ENCODE data around the gene STARD5. TPM values are rescaled to one million over a fixed set of nuclear protein-coding genes. Genes with fewer than 3 reads are reported as not detected.

Gene STARD5
- 1 to 10 TPM; 5.8 to 8.5 (median 7.3) TPM for total RNA-seq
- 3.2 TPM for total RNA-seq (2013)
- 1.7 to 15.9 (median 9.5) reads per million in 29 experiments for total RNA-seq

- H3K4me3 ChIP-seq (ENCODE audit: control insufficient read depth in 1 of 2, extremely low read depth in 1 of 2, low read length in 1 of 2): peak within 1 kb of the TSS; percentile 85 to 86
- no peaks in the 10 kb centered on the region for H3K9me3 ChIP-seq
- no peaks in the 10 kb centered on the region for H3K27me3 ChIP-seq (replicated peaks in 1 of 2; ENCODE audit: control insufficient read depth in 2 of 2, extremely low read depth in 1 of 2, insufficient read depth in 2 of 2, low read length in 1 of 2)
- peak within 1 kb of the TSS; percentile 98 to 99 (median 98) for H3K4me3 Mint-ChIP-seq
- no peaks in the 10 kb centered on the region for H3K9me3 Mint-ChIP-seq
- H3K27me3 Mint-ChIP-seq: no peaks in the 10 kb centered on the region
- ChIA-PET POLR2A (interaction anchor here (0.6 to 1.2 kb wide), 6 partner anchors 9 to 339 kb away, joined by 3 to 9 read pairs (median 4); no protein-coding TSS in a partner anchor), CTCF (interaction anchor here (0.6 to 1.4 kb wide), 7 partner anchors 11 to 728 kb away, joined by 3 to 8 read pairs (median 4); no protein-coding TSS in a partner anchor)
- peak within 1 kb of the TSS; percentile 25 for H3K27ac ChIP-seq (ENCODE audit: low read length)
- peak; percentile 98 to 99 (median 99) for ATAC-seq (replicated peaks in 1 of 4)
- H3K27ac Mint-ChIP-seq: peak within 1 kb of the TSS; percentile 78 to 95
- WGBS (ENCODE audit: insufficient coverage): under 1% methylated on average over 67 of the region's 67 CpGs
- H3K4me1 ChIP-seq (ENCODE audit: control insufficient read depth in 1 of 2, extremely low read depth in 1 of 2, insufficient read depth in 2 of 2, low read length in 2 of 2): peaks cover 5 to 19% of the 10 kb centered on the region in 2 experiments
- peak; percentile 84 to 97 (median 91) for DNase-seq
- H3K36me3 Mint-ChIP-seq: no peaks in the 10 kb centered on the region
- peaks cover 44 to 53% (median 45%) of the 10 kb centered on the region in 3 donors for H3K4me1 Mint-ChIP-seq
- peaks cover 2 to 5% of the 10 kb centered on the region in 2 donors for H3K36me3 ChIP-seq (ENCODE audit: control insufficient read depth in 2 of 2, extremely low read depth in 1 of 2, insufficient read depth in 1 of 2, low read length in 1 of 2)
Observed at GRCh38 chr15:81323944-81324881, at the start of gene STARD5. TSS of gene STARD5 (minus strand) at chr15:81324141. CDS start at chr15:81324099, 42 bp downstream.

- ChIA-PET CTCF (no interaction called here), POLR2A (no interaction called here)
- no peak overlapping the region for H3K4me3 Mint-ChIP-seq
- ATAC-seq (replicated peaks in 1 of 4): no peak
- Histone ChIP-seq H3K9me3 (no peaks in the 10 kb centered on the region), H3K4me3 (ENCODE audit: control insufficient read depth in 1 of 2, extremely low read depth in 1 of 2, low read length in 1 of 2) (no peak overlapping the region), H3K4me1 (ENCODE audit: control insufficient read depth in 1 of 2, extremely low read depth in 1 of 2, insufficient read depth in 2 of 2, low read length in 2 of 2) (no peaks in the 10 kb centered on the region), H3K27ac (ENCODE audit: low read length) (no peak overlapping the region), H3K36me3 (ENCODE audit: control insufficient read depth in 2 of 2, extremely low read depth in 1 of 2, insufficient read depth in 1 of 2, low read length in 1 of 2) (no peaks in the 10 kb centered on the region), H3K27me3 (replicated peaks in 1 of 2; ENCODE audit: control insufficient read depth in 2 of 2, extremely low read depth in 1 of 2, insufficient read depth in 2 of 2, low read length in 1 of 2) (peaks cover 0 to 2% of the 10 kb centered on the region in 2 experiments)
- no peak for DNase-seq
- peaks cover 4% of the 10 kb centered on the region for H3K36me3 Mint-ChIP-seq
- H3K4me1 Mint-ChIP-seq: no peaks in the 10 kb centered on the region
- H3K27ac Mint-ChIP-seq: no peak overlapping the region
- no CpG with 5 or more reads among the region's 5 CpGs for WGBS (ENCODE audit: insufficient coverage)
- H3K27me3 Mint-ChIP-seq: no peaks in the 10 kb centered on the region
- no peaks in the 10 kb centered on the region for H3K9me3 Mint-ChIP-seq
Observed at GRCh38 chr15:81373176-81373575, 49.2 kb upstream of the STARD5 start.

- Mint-ChIP-seq H3K4me3 (no peak overlapping the region), H3K4me1 (no peaks in the 10 kb centered on the region), H3K27me3 (no peaks in the 10 kb centered on the region), H3K27ac (no peak overlapping the region), H3K9me3 (no peaks in the 10 kb centered on the region), H3K36me3 (peaks cover 4% of the 10 kb centered on the region)
- H3K9me3 ChIP-seq: no peaks in the 10 kb centered on the region
- H3K36me3 ChIP-seq (ENCODE audit: control insufficient read depth in 2 of 2, extremely low read depth in 1 of 2, insufficient read depth in 1 of 2, low read length in 1 of 2): no peaks in the 10 kb centered on the region
- H3K27me3 ChIP-seq (replicated peaks in 1 of 2; ENCODE audit: control insufficient read depth in 2 of 2, extremely low read depth in 1 of 2, insufficient read depth in 2 of 2, low read length in 1 of 2): peaks cover 0 to 2% of the 10 kb centered on the region in 2 experiments
- no peak for ATAC-seq (replicated peaks in 1 of 4)
- H3K4me1 ChIP-seq (ENCODE audit: control insufficient read depth in 1 of 2, extremely low read depth in 1 of 2, insufficient read depth in 2 of 2, low read length in 2 of 2): no peaks in the 10 kb centered on the region
- POLR2A ChIA-PET: no interaction called here
- H3K27ac ChIP-seq (ENCODE audit: low read length): no peak overlapping the region
- DNase-seq: no peak
- WGBS (ENCODE audit: insufficient coverage): 76% methylated on average over 3 of the region's 3 CpGs
- CTCF ChIA-PET: interaction anchor here in 1 of 2 donors (0.7 kb wide), 1 partner anchor 73 kb away, joined by 4 read pairs; no protein-coding TSS in a partner anchor
- H3K4me3 ChIP-seq (ENCODE audit: control insufficient read depth in 1 of 2, extremely low read depth in 1 of 2, low read length in 1 of 2): no peak overlapping the region
Observed at GRCh38 chr15:81372575-81372974, 48.6 kb upstream of the STARD5 start.

GRCh38 chr15:81363718-81364500 lies 40.0 kb upstream of the STARD5 start:
- H3K27me3 ChIP-seq (replicated peaks in 1 of 2; ENCODE audit: control insufficient read depth in 2 of 2, extremely low read depth in 1 of 2, insufficient read depth in 2 of 2, low read length in 1 of 2): peaks cover 0 to 6% of the 10 kb centered on the region in 2 experiments
- no peaks in the 10 kb centered on the region for H3K4me1 Mint-ChIP-seq
- H3K27me3 Mint-ChIP-seq: peaks cover 0 to 4% of the 10 kb centered on the region in 2 donors
- H3K4me1 ChIP-seq (ENCODE audit: control insufficient read depth in 1 of 2, extremely low read depth in 1 of 2, insufficient read depth in 2 of 2, low read length in 2 of 2): no peaks in the 10 kb centered on the region
- WGBS (ENCODE audit: insufficient coverage): 100% methylated on average over 1 of the region's 5 CpGs
- no peaks in the 10 kb centered on the region for H3K9me3 Mint-ChIP-seq
- CTCF ChIA-PET: no interaction called here
- no peak for DNase-seq
- ATAC-seq (replicated peaks in 1 of 4): no peak
- H3K9me3 ChIP-seq: no peaks in the 10 kb centered on the region
- H3K36me3 ChIP-seq (ENCODE audit: control insufficient read depth in 2 of 2, extremely low read depth in 1 of 2, insufficient read depth in 1 of 2, low read length in 1 of 2): no peaks in the 10 kb centered on the region
- no peak overlapping the region for H3K27ac ChIP-seq (ENCODE audit: low read length)
- H3K27ac Mint-ChIP-seq: no peak overlapping the region
- POLR2A ChIA-PET: no interaction called here
- peaks cover 15% of the 10 kb centered on the region for H3K36me3 Mint-ChIP-seq
- H3K4me3 Mint-ChIP-seq: no peak overlapping the region
- no peak overlapping the region for H3K4me3 ChIP-seq (ENCODE audit: control insufficient read depth in 1 of 2, extremely low read depth in 1 of 2, low read length in 1 of 2)

- H3K27ac Mint-ChIP-seq: no peak overlapping the region
- WGBS (ENCODE audit: insufficient coverage): no CpG with 5 or more reads among the region's 3 CpGs
- H3K27me3 ChIP-seq (replicated peaks in 1 of 2; ENCODE audit: control insufficient read depth in 2 of 2, extremely low read depth in 1 of 2, insufficient read depth in 2 of 2, low read length in 1 of 2): peaks cover 0 to 6% of the 10 kb centered on the region in 2 experiments
- H3K27me3 Mint-ChIP-seq: peaks cover 0 to 4% of the 10 kb centered on the region in 2 donors
- H3K4me1 ChIP-seq (ENCODE audit: control insufficient read depth in 1 of 2, extremely low read depth in 1 of 2, insufficient read depth in 2 of 2, low read length in 2 of 2): no peaks in the 10 kb centered on the region
- H3K9me3 Mint-ChIP-seq: no peaks in the 10 kb centered on the region
- H3K4me3 ChIP-seq (ENCODE audit: control insufficient read depth in 1 of 2, extremely low read depth in 1 of 2, low read length in 1 of 2): no peak overlapping the region
- no peaks in the 10 kb centered on the region for H3K4me1 Mint-ChIP-seq
- no peak overlapping the region for H3K4me3 Mint-ChIP-seq
- ChIA-PET POLR2A (no interaction called here), CTCF (no interaction called here)
- peaks cover 15% of the 10 kb centered on the region for H3K36me3 Mint-ChIP-seq
- H3K27ac ChIP-seq (ENCODE audit: low read length): no peak overlapping the region
- ATAC-seq (replicated peaks in 1 of 4) (no peak), DNase-seq (no peak)
- no peaks in the 10 kb centered on the region for H3K36me3 ChIP-seq (ENCODE audit: control insufficient read depth in 2 of 2, extremely low read depth in 1 of 2, insufficient read depth in 1 of 2, low read length in 1 of 2)
- no peaks in the 10 kb centered on the region for H3K9me3 ChIP-seq
Observed at GRCh38 chr15:81363276-81363675, 39.3 kb upstream of the STARD5 start.

- WGBS (ENCODE audit: insufficient coverage): 80% methylated on average over 9 of the region's 11 CpGs
- no peak for ATAC-seq (replicated peaks in 1 of 4)
- Histone ChIP-seq H3K27me3 (replicated peaks in 1 of 2; ENCODE audit: control insufficient read depth in 2 of 2, extremely low read depth in 1 of 2, insufficient read depth in 2 of 2, low read length in 1 of 2) (peaks cover 0 to 10% of the 10 kb centered on the region in 2 experiments), H3K27ac (ENCODE audit: low read length) (no peak overlapping the region), H3K4me1 (ENCODE audit: control insufficient read depth in 1 of 2, extremely low read depth in 1 of 2, insufficient read depth in 2 of 2, low read length in 2 of 2) (no peaks in the 10 kb centered on the region), H3K4me3 (ENCODE audit: control insufficient read depth in 1 of 2, extremely low read depth in 1 of 2, low read length in 1 of 2) (no peak overlapping the region), H3K9me3 (no peaks in the 10 kb centered on the region), H3K36me3 (ENCODE audit: control insufficient read depth in 2 of 2, extremely low read depth in 1 of 2, insufficient read depth in 1 of 2, low read length in 1 of 2) (no peaks in the 10 kb centered on the region)
- no peak overlapping the region for H3K4me3 Mint-ChIP-seq
- no peaks in the 10 kb centered on the region for H3K4me1 Mint-ChIP-seq
- peaks cover 0 to 4% of the 10 kb centered on the region in 2 donors for H3K27me3 Mint-ChIP-seq
- no peak overlapping the region for H3K27ac Mint-ChIP-seq
- POLR2A ChIA-PET: no interaction called here
- no peaks in the 10 kb centered on the region for H3K9me3 Mint-ChIP-seq
- no peak for DNase-seq
- CTCF ChIA-PET: no interaction called here
- H3K36me3 Mint-ChIP-seq: peaks cover 15% of the 10 kb centered on the region
Observed at GRCh38 chr15:81362790-81363189, 38.8 kb upstream of the STARD5 start.

All from T-cell (primary cell).